Neural progenitor cell (in vitro differentiated cells): Measurements from ENCODE around the gene CDH13.

Source experiments
- CTCF ChIP-seq: fragments of 200-600 bp; sonication (generic); IDR thresholded peaks from 2 replicates; pipeline ENCODE4 v1.5.1; 2017; ENCODE audit warnings: antibody characterized with exemption, mild to moderate bottlenecking
- EZH2phosphoT487 ChIP-seq: fragments of 200-600 bp; sonication (generic); IDR thresholded peaks from 2 replicates; pipeline ENCODE4 v1.6.1; 2017; ENCODE audit warnings: antibody characterized with exemption

- TF ChIP-seq CTCF (no peak), EZH2phosphoT487 (no peak)
These were observed 488.9 kb downstream of the CDH13 start for GRCh38 chr16:83115491-83116232.
